Hippocampal formation (tissue), 2 donors: Measurements from ENCODE around the gene ACTR3.
"Not testable (repeated sequence)": the region's sequence is repeated elsewhere in the genome, so short reads cannot be mapped to it uniquely, and the experiment has no call there.

Experiments used
- DNase-seq, 2 donors: peaks; one replicate each; lab custom pipeline; 2025; lab: John Stamatoyannopoulos, UW

The ACTR3 gene

GRCh38 chr2:113889471-113890252, at the start of gene ACTR3:
TSS of gene ACTR3 (plus strand) at chr2:113890089. CDS start at chr2:113890280, 191 bp downstream.
- peak; percentile 97 to 100 for DNase-seq

- no peak for DNase-seq
Measured at GRCh38 chr2:113840518-113840917, 49.4 kb upstream of the ACTR3 start.

GRCh38 chr2:113842919-113843736, 46.8 kb upstream of the ACTR3 start:
- no peak for DNase-seq

- not testable (repeated sequence) for DNase-seq
Measured at GRCh38 chr2:113843737-113844050, 46.2 kb upstream of the ACTR3 start.

- DNase-seq, result no peak
Measured at GRCh38 chr2:113845261-113845660, 44.6 kb upstream of the ACTR3 start.

- DNase-seq, result not testable (repeated sequence)
Measured at GRCh38 chr2:113845796-113846195, 44.1 kb upstream of the ACTR3 start.

GRCh38 chr2:113846429-113846828, 43.5 kb upstream of the ACTR3 start:
- no peak for DNase-seq

- no peak for DNase-seq
Measured at GRCh38 chr2:113847144-113847543, 42.7 kb upstream of the ACTR3 start.

GRCh38 chr2:113848758-113849415, 41.0 kb upstream of the ACTR3 start:
- DNase-seq, result no peak

- no peak for DNase-seq
Measured at GRCh38 chr2:113850687-113851086, 39.2 kb upstream of the ACTR3 start.

GRCh38 chr2:113851640-113852039, 38.2 kb upstream of the ACTR3 start:
- no peak for DNase-seq

- DNase-seq, result no peak
Measured at GRCh38 chr2:113854208-113854607, 35.7 kb upstream of the ACTR3 start.

- DNase-seq, result no peak
Measured at GRCh38 chr2:113854970-113855740, 34.7 kb upstream of the ACTR3 start.

GRCh38 chr2:113857464-113857863, 32.4 kb upstream of the ACTR3 start:
- DNase-seq, result no peak

- no peak for DNase-seq
Measured at GRCh38 chr2:113858764-113859163, 31.1 kb upstream of the ACTR3 start.

- no peak for DNase-seq
Measured at GRCh38 chr2:113861740-113862139, 28.1 kb upstream of the ACTR3 start.

GRCh38 chr2:113863144-113863543, 26.7 kb upstream of the ACTR3 start:
- no peak for DNase-seq

- no peak for DNase-seq
Measured at GRCh38 chr2:113867571-113867970, 22.3 kb upstream of the ACTR3 start.

- DNase-seq, result no peak
Measured at GRCh38 chr2:113869253-113869652, 20.6 kb upstream of the ACTR3 start.

- no peak for DNase-seq
Measured at GRCh38 chr2:113872201-113872600, 17.7 kb upstream of the ACTR3 start.

GRCh38 chr2:113873867-113874266, 16.0 kb upstream of the ACTR3 start:
- no peak for DNase-seq

GRCh38 chr2:113875135-113875534, 14.8 kb upstream of the ACTR3 start:
- DNase-seq, result no peak
